OCI-LY3 (cell line): ENCODE results near the gene PLEKHG3.

Experiments
- H2AFZ ChIP-seq: fragments of 200-600, 300-600 bp; shearing (Covaris generic); 2 replicates; pipeline ENCODE4 v1.6.0; 2014; ENCODE audit warnings: antibody characterized with exemption, low read depth, low read length
- H3K27ac ChIP-seq: fragments of 200-600, 300-600 bp; sonication (generic); 2 replicates; pipeline ENCODE4 v1.5.1; 2014; ENCODE audit warnings: mild to moderate bottlenecking, low read length, moderate library complexity, mixed read lengths
- H3K27me3 ChIP-seq: fragments of 200-600, 300-600 bp; sonication (generic); 2 replicates; pipeline ENCODE4 v1.6.1; 2014; ENCODE audit warnings: low read depth, low read length, mixed read lengths
- H3K36me3 ChIP-seq: fragments of 200-600, 300-600 bp; sonication (generic); replicated peaks from 2 replicates; pipeline ENCODE3; 2014; ENCODE audit warnings: low read depth, low read length, mixed read lengths
- H3K4me1 ChIP-seq: fragments of 300-600, 200-600 bp; sonication (generic); 2 replicates; pipeline ENCODE4 v1.6.1; 2014; ENCODE audit warnings: low read length, mixed read lengths
- H3K4me2 ChIP-seq: fragments of 200-600, 300-600 bp; sonication (generic); 2 replicates; pipeline ENCODE4 v1.6.1; 2014; ENCODE audit warnings: low read length, mixed read lengths
- H3K4me3 ChIP-seq: fragments of 300-600, 200-600 bp; sonication (generic); 2 replicates; pipeline ENCODE4 v1.5.1; 2014; ENCODE audit warnings: antibody characterized with exemption, mild to moderate bottlenecking, low read length, moderate library complexity
- H3K79me2 ChIP-seq: fragments of 300-600, 200-600 bp; shearing (Covaris generic); 2 replicates; pipeline ENCODE4 v1.6.1; 2014; ENCODE audit warnings: mild to moderate bottlenecking, low read length, mixed read lengths
- H3K9ac ChIP-seq: fragments of 300-600, 200-600 bp; shearing (Covaris generic); 2 replicates; pipeline ENCODE4 v1.6.0; 2014; ENCODE audit warnings: mild to moderate bottlenecking, low read length, moderate library complexity
- H3K9me3 ChIP-seq: fragments of 200-600, 300-600 bp; shearing (Covaris generic); 2 replicates; pipeline ENCODE4 v1.6.1; 2014; ENCODE audit warnings: low read length, mixed read lengths; ENCODE audit not compliant: insufficient read depth
- H4K20me1 ChIP-seq: fragments of 200-600, 300-600 bp; sonication (generic); 2 replicates; pipeline ENCODE4 v1.6.1; 2016; ENCODE audit warnings: low read length, mixed read lengths; ENCODE audit not compliant: insufficient read depth
- CTCF ChIP-seq: fragments of 200-600, 300-600 bp; sonication (generic); IDR thresholded peaks from 2 replicates; pipeline ENCODE4 v1.5.1; 2014; ENCODE audit warnings: antibody characterized with exemption, low read length, low read depth
- EZH2phosphoT487 ChIP-seq: fragments of 200-600 bp; shearing (Covaris generic); IDR thresholded peaks from 2 replicates; pipeline ENCODE4 v1.6.1; 2018; ENCODE audit warnings: antibody characterized with exemption, mixed run types, low read depth

PLEKHG3 gene

GRCh38 chr14:64764641-64765520 lies 60.7 kb downstream of the PLEKHG3 start:
- Histone ChIP-seq H3K79me2 (no peaks in the 10 kb centered on the region), H3K4me2 (peak overlapping the region; percentile 92), H3K4me3 (peak overlapping the region; percentile 74), H3K27me3 (peaks cover 25% of the 10 kb centered on the region), H3K9ac (peak overlapping the region; percentile 33; the same call in 1 of the 2 replicates), H4K20me1 (no peaks in the 10 kb centered on the region), H3K4me1 (peaks cover 6% of the 10 kb centered on the region; the same call in 1 of the 2 replicates), H3K36me3 (no peaks in the 10 kb centered on the region), H2AFZ (peak overlapping the region; percentile 69), H3K27ac (no peak overlapping the region), H3K9me3 (no peaks in the 10 kb centered on the region)
- TF ChIP-seq EZH2phosphoT487 (no peak), CTCF (peak; percentile 80)

- H3K4me1 ChIP-seq, result peaks cover 6% of the 10 kb centered on the region; the same call in 1 of the 2 replicates
- peak overlapping the region; percentile 67; the same call in 1 of the 2 replicates for H2AFZ ChIP-seq
- no peak overlapping the region for H3K4me2 ChIP-seq
- H3K4me3 ChIP-seq, result no peak overlapping the region
- H3K27me3 ChIP-seq, result peaks cover 20% of the 10 kb centered on the region
- H3K9ac ChIP-seq, result no peak overlapping the region
- H3K9me3 ChIP-seq, result no peaks in the 10 kb centered on the region
- no peaks in the 10 kb centered on the region for H4K20me1 ChIP-seq
- no peak overlapping the region for H3K27ac ChIP-seq
- no peak for TF ChIP-seq EZH2phosphoT487
- H3K79me2 ChIP-seq, result no peaks in the 10 kb centered on the region
- H3K36me3 ChIP-seq, result no peaks in the 10 kb centered on the region
Measured at GRCh38 chr14:64765740-64766302, 61.6 kb downstream of the PLEKHG3 start.

- Histone ChIP-seq H3K27ac (no peak overlapping the region), H3K79me2 (no peaks in the 10 kb centered on the region), H3K4me2 (no peak overlapping the region), H3K9ac (no peak overlapping the region), H3K9me3 (no peaks in the 10 kb centered on the region), H3K36me3 (no peaks in the 10 kb centered on the region), H3K4me3 (no peak overlapping the region), H3K4me1 (peaks cover 6% of the 10 kb centered on the region; the same call in 1 of the 2 replicates), H2AFZ (no peak overlapping the region), H3K27me3 (peaks cover 12% of the 10 kb centered on the region), H4K20me1 (no peaks in the 10 kb centered on the region)
- TF ChIP-seq CTCF, result no peak
- no peak for TF ChIP-seq EZH2phosphoT487
Measured at GRCh38 chr14:64766430-64767151, 62.4 kb downstream of the PLEKHG3 start.

DNA sequence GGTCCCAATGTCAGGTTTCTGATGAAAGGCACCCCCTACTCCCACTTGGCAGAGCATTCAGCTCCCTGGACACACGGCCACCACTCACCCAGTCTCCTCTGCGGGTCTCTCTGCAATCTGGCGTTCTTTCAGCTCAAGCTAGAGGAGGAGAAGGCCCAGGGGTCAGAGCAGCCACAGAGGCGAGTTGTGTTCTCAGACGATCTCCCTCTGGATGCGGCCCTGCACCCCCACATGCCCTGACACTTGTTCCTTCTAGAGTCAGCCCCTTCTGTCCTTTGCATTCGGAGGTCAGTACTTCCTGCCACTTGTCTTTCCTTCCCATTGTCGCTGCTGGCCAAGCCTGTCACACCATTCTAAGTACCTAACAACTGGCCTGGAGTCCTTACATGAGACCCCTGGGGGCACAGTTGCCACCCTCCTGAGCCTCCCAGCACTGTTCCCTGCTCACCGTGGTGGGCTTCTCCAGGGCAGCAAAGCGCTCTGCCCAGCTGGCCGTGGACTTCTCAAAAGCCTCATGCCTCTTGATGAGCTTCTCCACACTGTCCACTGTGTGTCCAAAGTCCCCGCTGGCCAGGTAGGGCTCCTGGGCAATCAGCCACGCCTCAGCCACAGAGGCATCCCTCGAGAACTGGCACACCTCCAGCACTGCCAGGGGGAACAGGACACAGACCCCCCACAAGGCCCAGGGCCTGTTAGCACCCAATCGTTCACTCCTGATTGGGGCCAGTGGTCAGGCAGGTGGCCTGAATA lies 63.2 kb downstream of the PLEKHG3 start:
- TF ChIP-seq CTCF (no peak), EZH2phosphoT487 (no peak)
- Histone ChIP-seq H4K20me1 (no peaks in the 10 kb centered on the region), H3K27ac (no peak overlapping the region), H3K4me2 (no peak overlapping the region), H3K9ac (no peak overlapping the region), H3K9me3 (no peaks in the 10 kb centered on the region), H3K79me2 (no peaks in the 10 kb centered on the region), H3K4me3 (no peak overlapping the region), H3K4me1 (peaks cover 6% of the 10 kb centered on the region; the same call in 1 of the 2 replicates), H3K36me3 (no peaks in the 10 kb centered on the region), H3K27me3 (peaks cover 5% of the 10 kb centered on the region), H2AFZ (no peak overlapping the region)
